Uterus (tissue), 2 donors: Measurements from ENCODE around the gene PAIP2.

Source experiments
- CTCF ChIP-seq, 4 experiments: fragments of 200-600 bp in 2 of 4; fragments of 450-650 bp in 2 of 4; sonication (generic) in 2 of 4; IDR thresholded peaks; one replicate each; pipeline ENCODE4 v1.5.1; 2016 to 2019; ENCODE audit warnings: antibody characterized with exemption in 4 of 4, mild to moderate bottlenecking in 2 of 4, moderate library complexity in 1 of 4
- POLR2A ChIP-seq, 2 donors: fragments of 450-650 bp; IDR thresholded peaks; one replicate each; pipeline ENCODE4 v1.6.1; 2016; ENCODE audit warnings: antibody characterized with exemption in 2 of 2, mild to moderate bottlenecking in 1 of 2, moderate library complexity in 1 of 2

- no peak for TF ChIP-seq CTCF (IDR thresholded peaks at IDR 0.05)
- TF ChIP-seq POLR2A (IDR thresholded peaks at IDR 0.05): no peak
These were observed 27.0 kb downstream of the PAIP2 start for GRCh38 chr5:139368613-139369012.
